Memory B cell (primary cell): Measurements from ENCODE around the gene PCSK2.

Experiments
- ATAC-seq: fragments of 150-1000 bp; cut with Tn5 transposase; 2 replicates; pipeline ENCODE4 v1.10.0; 2021; ENCODE audit warnings: low read depth, mild to moderate bottlenecking, moderate library complexity
- DNase-seq, 2 donors: peaks; one replicate each; pipeline ENCODE4 v3.0.0; 2022; ENCODE audit warnings: low spot score in 2 of 2
- H3K27ac Mint-ChIP-seq: one replicate; pipeline ENCODE4 v1.8.0; 2022; ENCODE audit warnings: mild to moderate bottlenecking, moderate library complexity, mixed read lengths
- H3K27me3 Mint-ChIP-seq: one replicate; pipeline ENCODE4 v1.8.0; 2022; ENCODE audit warnings: mixed read lengths
- H3K36me3 Mint-ChIP-seq: one replicate; pipeline ENCODE4 v1.8.0; 2022; ENCODE audit warnings: mild to moderate bottlenecking, mixed read lengths
- H3K4me1 Mint-ChIP-seq: one replicate; pipeline ENCODE4 v1.8.0; 2022; ENCODE audit warnings: mixed read lengths
- H3K4me3 Mint-ChIP-seq: one replicate; pipeline ENCODE4 v1.8.0; 2022; ENCODE audit warnings: mild to moderate bottlenecking, moderate library complexity, mixed read lengths
- H3K9me3 Mint-ChIP-seq: one replicate; pipeline ENCODE4 v1.8.0; 2022; ENCODE audit warnings: mixed read lengths

Gene PCSK2

DNA sequence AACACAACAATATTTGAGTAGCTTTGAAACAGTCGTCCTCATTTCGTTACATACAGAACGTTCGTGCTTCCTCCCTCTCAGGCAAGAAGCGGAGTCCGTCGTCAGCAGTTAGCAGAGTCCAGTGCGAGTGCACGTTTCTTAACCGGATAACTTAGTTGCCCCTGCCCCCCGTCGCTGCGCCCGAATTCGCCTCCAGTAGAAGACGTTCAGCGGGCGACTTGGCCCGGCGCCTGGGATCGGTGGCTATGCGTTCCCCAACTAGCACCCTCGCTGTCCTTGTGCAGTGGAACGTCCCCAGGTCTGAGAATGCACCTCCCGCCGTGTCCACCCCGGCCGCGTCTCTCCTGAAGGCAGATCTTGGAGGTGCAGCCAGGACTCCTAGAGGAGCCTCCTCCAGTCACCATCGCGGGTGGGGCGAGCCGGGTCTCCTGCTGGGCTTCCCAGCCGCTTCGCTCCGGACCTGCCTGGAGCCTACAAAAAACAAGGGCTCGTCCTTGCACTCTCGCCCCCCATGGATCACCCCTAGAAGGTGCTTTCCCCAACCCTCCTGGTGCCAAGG lies 910 bp upstream of the PCSK2 start:
- H3K4me1 Mint-ChIP-seq, result peaks cover 5% of the 10 kb centered on the region
- H3K36me3 Mint-ChIP-seq, result peaks cover 2% of the 10 kb centered on the region
- H3K27ac Mint-ChIP-seq, result no peak overlapping the region
- H3K27me3 Mint-ChIP-seq, result peaks cover 26% of the 10 kb centered on the region
- DNase-seq (no peak), ATAC-seq (no peak)
- H3K4me3 Mint-ChIP-seq, result no peak overlapping the region
- H3K9me3 Mint-ChIP-seq, result peaks cover 4% of the 10 kb centered on the region

DNA sequence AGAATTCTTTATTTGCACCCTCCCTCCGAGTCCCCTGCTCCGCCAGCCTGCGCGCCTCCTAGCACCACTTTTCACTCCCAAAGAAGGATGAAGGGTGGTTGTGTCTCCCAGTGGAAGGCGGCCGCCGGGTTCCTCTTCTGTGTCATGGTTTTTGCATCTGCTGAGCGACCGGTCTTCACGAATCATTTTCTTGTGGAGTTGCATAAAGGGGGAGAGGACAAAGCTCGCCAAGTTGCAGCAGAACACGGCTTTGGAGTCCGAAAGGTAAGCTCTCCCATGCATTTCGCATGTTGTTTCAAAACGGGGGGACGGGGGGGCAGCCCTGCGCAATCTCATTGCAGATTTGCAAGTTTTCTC lies 357 bp downstream of the PCSK2 start:
- Mint-ChIP-seq H3K4me3 (no peak overlapping the region), H3K36me3 (peaks cover 2% of the 10 kb centered on the region), H3K27me3 (peaks cover 26% of the 10 kb centered on the region), H3K27ac (no peak overlapping the region), H3K4me1 (peaks cover 5% of the 10 kb centered on the region), H3K9me3 (peaks cover 4% of the 10 kb centered on the region)
- ATAC-seq (no peak), DNase-seq (no peak)

GRCh38 chr20:17227669-17228623 lies 1.1 kb downstream of the PCSK2 start:
- no peak for DNase-seq
- H3K4me3 Mint-ChIP-seq, result no peak overlapping the region
- peaks cover 4% of the 10 kb centered on the region for H3K9me3 Mint-ChIP-seq
- H3K27me3 Mint-ChIP-seq, result peaks cover 26% of the 10 kb centered on the region
- ATAC-seq, result no peak
- peaks cover 5% of the 10 kb centered on the region for H3K4me1 Mint-ChIP-seq
- peaks cover 2% of the 10 kb centered on the region for H3K36me3 Mint-ChIP-seq
- H3K27ac Mint-ChIP-seq, result no peak overlapping the region

DNA sequence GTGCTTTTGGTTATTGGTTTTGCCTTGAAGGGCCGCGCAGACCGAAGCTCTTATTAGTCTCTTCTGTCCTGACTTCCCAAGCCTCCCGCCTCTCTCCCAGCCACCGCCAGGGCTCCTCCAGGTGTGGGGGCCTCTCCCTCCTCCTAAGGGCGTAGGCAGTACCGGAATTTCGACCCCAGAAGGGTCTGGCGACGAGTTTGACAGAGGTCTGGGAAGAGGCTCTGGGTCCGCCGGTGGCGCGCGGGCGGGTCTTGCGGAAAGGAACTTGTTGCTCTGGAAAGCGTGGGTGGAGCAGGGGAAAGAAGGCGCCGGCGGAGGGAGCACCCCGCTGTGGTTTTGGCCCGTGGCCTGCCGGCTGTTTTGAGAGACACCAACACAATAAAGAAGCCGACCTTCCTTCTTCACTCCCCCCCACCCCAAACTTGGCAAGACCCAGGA lies 1.8 kb downstream of the PCSK2 start:
- Mint-ChIP-seq H3K27me3 (peaks cover 26% of the 10 kb centered on the region), H3K4me1 (peaks cover 5% of the 10 kb centered on the region), H3K27ac (no peak overlapping the region), H3K36me3 (peaks cover 2% of the 10 kb centered on the region), H3K9me3 (peaks cover 4% of the 10 kb centered on the region), H3K4me3 (no peak overlapping the region)
- ATAC-seq (no peak), DNase-seq (no peak)

DNA sequence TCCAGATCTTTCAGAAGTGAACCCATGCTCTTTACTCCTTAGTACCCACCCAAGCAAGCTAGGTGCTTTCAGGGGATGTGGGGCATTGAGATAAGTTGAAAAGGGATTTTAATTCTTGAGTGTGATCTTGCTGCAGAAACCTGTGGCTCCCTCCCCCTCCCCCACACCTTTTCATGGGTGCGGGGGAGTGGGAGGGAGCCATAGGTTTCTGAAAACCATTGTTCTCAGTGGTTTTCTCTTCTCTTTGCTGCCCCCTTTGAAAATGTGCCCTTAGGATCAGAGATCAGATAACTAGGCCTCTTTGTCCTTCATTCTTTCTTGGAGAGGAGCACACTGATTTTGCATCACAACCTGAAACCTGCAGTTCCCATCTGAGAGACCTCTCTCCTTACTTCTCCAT lies 2.4 kb downstream of the PCSK2 start:
- peaks cover 2% of the 10 kb centered on the region for H3K9me3 Mint-ChIP-seq
- peaks cover 2% of the 10 kb centered on the region for H3K36me3 Mint-ChIP-seq
- H3K4me3 Mint-ChIP-seq, result no peak overlapping the region
- peaks cover 26% of the 10 kb centered on the region for H3K27me3 Mint-ChIP-seq
- no peak for ATAC-seq
- peaks cover 5% of the 10 kb centered on the region for H3K4me1 Mint-ChIP-seq
- no peak for DNase-seq
- no peak overlapping the region for H3K27ac Mint-ChIP-seq

DNA sequence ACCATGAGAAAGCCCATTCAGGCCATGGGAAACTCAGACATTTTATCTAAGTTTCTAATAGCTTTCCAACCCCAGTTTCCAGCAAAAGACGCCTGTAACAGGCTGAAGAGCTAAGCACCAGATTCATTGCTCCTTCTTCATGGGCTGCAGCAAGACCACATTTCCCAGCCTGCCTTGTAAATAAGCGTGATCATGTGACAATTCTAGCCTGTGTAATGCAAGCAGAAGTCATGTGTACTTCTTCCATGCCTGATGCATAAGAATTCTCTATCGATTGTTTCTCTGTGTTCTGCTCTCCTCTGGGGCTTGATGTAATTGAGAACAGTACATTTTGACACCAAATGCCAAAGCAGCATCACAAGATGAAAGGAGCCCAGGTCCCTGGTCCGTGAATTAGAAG lies 6.8 kb downstream of the PCSK2 start:
- ATAC-seq (no peak), DNase-seq (no peak)
- Mint-ChIP-seq H3K27me3 (peaks cover 6% of the 10 kb centered on the region), H3K9me3 (peaks cover 2% of the 10 kb centered on the region), H3K4me3 (no peak overlapping the region), H3K36me3 (no peaks in the 10 kb centered on the region), H3K27ac (no peak overlapping the region), H3K4me1 (no peaks in the 10 kb centered on the region)

DNA sequence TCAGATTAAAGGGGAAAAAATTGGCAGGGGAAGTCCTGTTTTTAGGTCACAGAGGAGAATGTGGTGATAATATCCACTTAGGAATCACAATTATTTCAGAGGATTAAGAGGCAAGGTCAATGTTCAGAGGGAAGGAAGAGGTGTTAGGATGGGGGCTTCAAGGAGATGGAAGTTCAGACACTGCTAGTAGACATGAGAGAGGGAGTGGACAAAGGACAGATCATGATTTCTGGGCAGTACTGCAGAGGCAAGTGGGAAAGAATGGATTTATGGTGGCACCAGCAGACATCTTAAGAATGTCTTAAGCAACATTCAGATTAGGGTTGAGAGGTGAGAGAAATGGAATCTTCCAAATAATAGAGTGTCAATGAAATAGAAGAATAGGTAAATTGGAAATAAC lies 9.9 kb downstream of the PCSK2 start:
- no peak overlapping the region for H3K27ac Mint-ChIP-seq
- H3K4me1 Mint-ChIP-seq, result no peaks in the 10 kb centered on the region
- no peak for DNase-seq
- no peaks in the 10 kb centered on the region for H3K27me3 Mint-ChIP-seq
- no peak overlapping the region for H3K4me3 Mint-ChIP-seq
- no peaks in the 10 kb centered on the region for H3K36me3 Mint-ChIP-seq
- ATAC-seq, result no peak
- H3K9me3 Mint-ChIP-seq, result peaks cover 5% of the 10 kb centered on the region

GRCh38 chr20:17248224-17248623 lies 21.4 kb downstream of the PCSK2 start:
- Mint-ChIP-seq H3K4me3 (no peak overlapping the region), H3K9me3 (peaks cover 3% of the 10 kb centered on the region), H3K4me1 (no peaks in the 10 kb centered on the region), H3K36me3 (no peaks in the 10 kb centered on the region), H3K27ac (no peak overlapping the region), H3K27me3 (peaks cover 2% of the 10 kb centered on the region)
- ATAC-seq, result no peak
- DNase-seq, result no peak

DNA sequence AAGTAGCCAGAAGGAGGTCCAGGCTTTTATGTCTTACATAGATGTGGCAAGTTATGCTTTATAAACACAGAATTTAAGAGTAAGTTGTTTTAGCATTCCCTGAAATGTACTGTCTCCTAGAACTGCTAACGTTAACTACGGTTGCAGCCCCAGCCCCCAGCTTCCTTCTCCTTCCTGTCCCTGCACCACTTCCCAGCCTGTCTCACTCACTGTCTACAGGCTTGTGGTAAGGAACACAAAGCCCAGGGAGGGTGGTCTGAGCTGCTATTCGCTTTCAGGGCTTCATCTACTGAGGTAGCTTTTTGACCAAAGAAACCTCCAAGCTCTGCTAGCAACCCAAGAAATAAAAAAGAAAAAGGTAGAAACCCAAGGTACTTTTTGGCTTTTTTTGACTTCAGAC lies 35.9 kb downstream of the PCSK2 start:
- no peak overlapping the region for H3K4me3 Mint-ChIP-seq
- H3K4me1 Mint-ChIP-seq, result no peaks in the 10 kb centered on the region
- peaks cover 2% of the 10 kb centered on the region for H3K27me3 Mint-ChIP-seq
- no peaks in the 10 kb centered on the region for H3K9me3 Mint-ChIP-seq
- H3K36me3 Mint-ChIP-seq, result no peaks in the 10 kb centered on the region
- ATAC-seq, result no peak
- H3K27ac Mint-ChIP-seq, result no peak overlapping the region
- DNase-seq, result no peak

DNA sequence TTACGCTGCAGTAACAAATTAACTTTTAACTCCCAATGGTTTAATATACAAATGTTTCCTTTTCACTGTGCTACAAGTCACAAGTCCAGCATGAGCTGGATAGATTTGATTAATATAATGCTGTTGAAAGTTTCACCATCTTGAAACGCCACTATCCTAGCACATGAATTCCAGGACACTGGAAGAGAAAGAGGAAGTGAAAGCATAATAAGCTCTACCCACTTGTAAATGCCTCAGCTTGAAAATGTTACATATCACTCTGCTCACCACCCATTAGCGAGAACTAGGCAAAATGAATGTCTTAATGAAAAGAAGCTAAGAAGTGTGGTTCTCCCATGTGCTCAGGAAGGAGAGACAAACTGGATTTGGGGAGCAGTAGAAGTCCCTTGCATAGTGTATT lies 46.9 kb downstream of the PCSK2 start:
- no peaks in the 10 kb centered on the region for H3K4me1 Mint-ChIP-seq
- H3K9me3 Mint-ChIP-seq, result peaks cover 7% of the 10 kb centered on the region
- H3K27ac Mint-ChIP-seq, result no peak overlapping the region
- DNase-seq (no peak), ATAC-seq (no peak)
- no peak overlapping the region for H3K4me3 Mint-ChIP-seq
- H3K27me3 Mint-ChIP-seq, result no peaks in the 10 kb centered on the region
- H3K36me3 Mint-ChIP-seq, result no peaks in the 10 kb centered on the region

GRCh38 chr20:17276101-17276500 lies 49.3 kb downstream of the PCSK2 start:
- Mint-ChIP-seq H3K9me3 (peaks cover 10% of the 10 kb centered on the region), H3K4me3 (no peak overlapping the region), H3K27ac (no peak overlapping the region), H3K4me1 (no peaks in the 10 kb centered on the region), H3K36me3 (no peaks in the 10 kb centered on the region), H3K27me3 (no peaks in the 10 kb centered on the region)
- DNase-seq (no peak), ATAC-seq (no peak)

DNA sequence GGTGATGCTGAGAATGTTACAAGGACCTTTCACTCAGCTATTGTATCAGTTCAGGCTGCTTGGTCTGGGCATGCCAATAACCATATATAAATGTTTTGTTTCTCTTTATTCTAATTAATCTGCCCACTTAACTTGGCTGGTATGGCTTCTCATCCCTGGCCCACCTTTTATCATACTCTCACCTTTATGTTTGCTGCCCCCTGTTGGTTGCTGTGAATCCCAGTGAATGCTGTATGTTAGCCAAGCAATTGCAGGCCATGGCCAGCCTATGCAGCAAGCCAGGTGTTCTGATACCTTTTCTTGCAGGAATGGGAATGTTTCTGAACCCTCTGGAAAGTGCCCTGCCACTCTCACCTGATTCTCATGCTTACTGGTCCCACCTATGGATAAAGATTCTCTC lies 54.6 kb downstream of the PCSK2 start:
- DNase-seq, result no peak
- no peak overlapping the region for H3K4me3 Mint-ChIP-seq
- H3K36me3 Mint-ChIP-seq, result no peaks in the 10 kb centered on the region
- no peak for ATAC-seq
- H3K4me1 Mint-ChIP-seq, result no peaks in the 10 kb centered on the region
- no peak overlapping the region for H3K27ac Mint-ChIP-seq
- no peaks in the 10 kb centered on the region for H3K27me3 Mint-ChIP-seq
- peaks cover 8% of the 10 kb centered on the region for H3K9me3 Mint-ChIP-seq

GRCh38 chr20:17282501-17282900 lies 55.7 kb downstream of the PCSK2 start:
- Mint-ChIP-seq H3K9me3 (peaks cover 7% of the 10 kb centered on the region), H3K27ac (no peak overlapping the region), H3K36me3 (no peaks in the 10 kb centered on the region), H3K4me3 (no peak overlapping the region), H3K4me1 (no peaks in the 10 kb centered on the region), H3K27me3 (no peaks in the 10 kb centered on the region)
- ATAC-seq (no peak), DNase-seq (no peak)

DNA sequence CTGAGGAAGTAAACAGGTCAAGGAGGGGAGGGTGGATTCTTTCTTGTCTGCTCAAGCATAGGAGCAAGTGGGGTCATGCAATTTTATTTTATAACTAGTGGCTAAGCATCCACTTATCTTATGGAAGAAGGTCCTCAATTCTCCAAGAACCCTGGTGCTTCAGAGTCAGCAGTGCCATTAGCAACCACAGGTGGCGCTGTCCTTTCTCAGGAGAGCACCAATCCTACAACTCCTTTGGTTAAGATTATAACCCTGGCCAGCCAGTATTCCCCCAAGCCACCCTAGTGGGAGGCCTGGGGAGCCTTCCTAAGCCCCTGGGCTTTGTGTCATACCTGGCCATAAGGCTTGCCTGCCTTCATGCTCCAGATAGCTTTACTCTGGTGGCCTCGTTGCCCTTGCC lies 60.7 kb downstream of the PCSK2 start:
- DNase-seq, result no peak
- H3K27me3 Mint-ChIP-seq, result peaks cover 2% of the 10 kb centered on the region
- no peak for ATAC-seq
- H3K9me3 Mint-ChIP-seq, result no peaks in the 10 kb centered on the region
- no peaks in the 10 kb centered on the region for H3K4me1 Mint-ChIP-seq
- H3K27ac Mint-ChIP-seq, result no peak overlapping the region
- H3K4me3 Mint-ChIP-seq, result no peak overlapping the region
- H3K36me3 Mint-ChIP-seq, result no peaks in the 10 kb centered on the region

DNA sequence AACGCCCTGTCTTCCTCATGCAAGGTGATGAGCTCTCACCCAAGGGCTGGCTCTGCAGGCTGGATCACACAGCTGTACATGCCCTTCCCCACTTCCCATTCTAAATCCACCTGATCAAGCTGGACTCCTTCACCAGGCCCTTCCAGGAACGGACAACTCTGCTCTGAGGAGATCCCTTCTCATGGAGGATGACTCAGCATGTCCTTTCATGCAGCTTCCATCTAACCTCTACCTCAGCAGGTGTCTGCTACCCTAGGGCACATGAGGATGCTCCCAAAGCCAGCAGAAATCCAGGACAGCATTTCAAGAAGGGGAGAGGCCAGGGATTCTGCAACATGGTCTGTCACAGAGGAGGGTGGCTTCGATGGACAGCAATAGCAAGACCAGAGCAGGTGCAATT lies 61.2 kb downstream of the PCSK2 start:
- H3K27me3 Mint-ChIP-seq, result peaks cover 2% of the 10 kb centered on the region
- H3K4me3 Mint-ChIP-seq, result no peak overlapping the region
- no peak for DNase-seq
- ATAC-seq, result no peak
- no peaks in the 10 kb centered on the region for H3K4me1 Mint-ChIP-seq
- no peaks in the 10 kb centered on the region for H3K36me3 Mint-ChIP-seq
- no peak overlapping the region for H3K27ac Mint-ChIP-seq
- H3K9me3 Mint-ChIP-seq, result no peaks in the 10 kb centered on the region
